ENCODE data around the gene PRR30. TPM values are rescaled to one million over a fixed set of nuclear protein-coding genes. Genes with fewer than 3 reads are reported as not detected.

PRR30 gene
- total RNA-seq, 1 donor from 2014 or later: not detected

DNA sequence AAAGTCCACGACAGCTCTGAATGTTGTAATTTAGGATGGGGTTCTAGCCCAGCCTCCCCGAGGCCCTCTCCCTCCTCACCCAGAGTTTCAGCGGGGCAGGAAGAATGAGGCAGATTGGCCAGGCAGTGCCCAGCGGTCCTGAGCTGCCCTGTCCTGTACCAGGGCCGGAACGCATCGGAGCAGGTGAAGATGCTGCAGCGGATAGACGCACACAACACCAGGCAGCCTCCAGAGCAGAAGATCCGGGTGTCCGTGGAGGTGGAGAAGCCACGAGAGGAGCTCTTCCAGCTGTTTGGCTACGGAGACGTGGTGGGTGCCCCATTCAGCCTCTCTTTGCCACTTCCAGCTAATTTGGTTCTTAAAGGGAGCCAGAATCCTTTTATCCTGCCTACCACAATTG is 41.9 kb downstream of the PRR30 start:
- Mint-ChIP-seq H3K4me1 (peaks cover 11% of the 10 kb centered on the region), H3K9me3 (no peaks in the 10 kb centered on the region), H3K36me3 (ENCODE audit: low read depth) (no peaks in the 10 kb centered on the region), H3K27ac (ENCODE audit: unreplicated experiment) (no peak overlapping the region), H3K27me3 (ENCODE audit: low read depth) (no peaks in the 10 kb centered on the region), H3K4me3 (no peak overlapping the region)
- TF ChIP-seq, protein P1, sequence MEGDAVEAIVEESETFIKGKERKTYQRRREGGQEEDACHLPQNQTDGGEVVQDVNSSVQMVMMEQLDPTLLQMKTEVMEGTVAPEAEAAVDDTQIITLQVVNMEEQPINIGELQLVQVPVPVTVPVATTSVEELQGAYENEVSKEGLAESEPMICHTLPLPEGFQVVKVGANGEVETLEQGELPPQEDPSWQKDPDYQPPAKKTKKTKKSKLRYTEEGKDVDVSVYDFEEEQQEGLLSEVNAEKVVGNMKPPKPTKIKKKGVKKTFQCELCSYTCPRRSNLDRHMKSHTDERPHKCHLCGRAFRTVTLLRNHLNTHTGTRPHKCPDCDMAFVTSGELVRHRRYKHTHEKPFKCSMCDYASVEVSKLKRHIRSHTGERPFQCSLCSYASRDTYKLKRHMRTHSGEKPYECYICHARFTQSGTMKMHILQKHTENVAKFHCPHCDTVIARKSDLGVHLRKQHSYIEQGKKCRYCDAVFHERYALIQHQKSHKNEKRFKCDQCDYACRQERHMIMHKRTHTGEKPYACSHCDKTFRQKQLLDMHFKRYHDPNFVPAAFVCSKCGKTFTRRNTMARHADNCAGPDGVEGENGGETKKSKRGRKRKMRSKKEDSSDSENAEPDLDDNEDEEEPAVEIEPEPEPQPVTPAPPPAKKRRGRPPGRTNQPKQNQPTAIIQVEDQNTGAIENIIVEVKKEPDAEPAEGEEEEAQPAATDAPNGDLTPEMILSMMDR (conservative IDR thresholded peaks at IDR 0.05): no peak
- no peak for DNase-seq (ENCODE audit: low read depth, low spot score)

DNA sequence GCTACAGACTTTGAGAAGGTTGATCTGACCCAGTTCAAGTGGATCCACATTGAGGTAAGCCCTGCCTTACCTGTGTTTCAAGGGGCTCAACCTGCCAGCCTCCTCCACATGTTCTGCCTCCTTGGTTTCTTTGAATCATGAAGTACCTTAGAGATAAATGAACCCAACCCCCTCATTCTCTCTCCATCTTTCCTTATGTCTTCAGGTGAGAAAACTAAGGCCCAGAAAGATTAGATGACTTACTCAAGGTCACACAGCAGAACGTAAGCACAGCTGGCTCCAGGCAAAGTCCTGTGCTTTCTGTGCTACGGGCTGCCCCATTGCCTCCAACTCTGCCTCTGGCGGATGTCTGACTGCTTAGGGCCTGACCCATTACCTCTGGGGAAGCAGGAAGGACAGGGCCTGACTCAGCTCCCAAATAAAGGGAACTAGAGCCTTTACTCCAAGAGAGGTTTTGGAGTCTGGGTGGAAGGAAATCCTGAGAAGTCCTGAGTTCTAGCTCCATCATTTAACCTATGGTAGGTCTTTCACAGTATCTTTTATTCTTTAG is 42.4 kb downstream of the PRR30 start:
- no peaks in the 10 kb centered on the region for H3K36me3 Mint-ChIP-seq (ENCODE audit: low read depth)
- no peak overlapping the region for H3K4me3 Mint-ChIP-seq
- H3K9me3 Mint-ChIP-seq: no peaks in the 10 kb centered on the region
- H3K27ac Mint-ChIP-seq (ENCODE audit: unreplicated experiment): no peak overlapping the region
- DNase-seq (ENCODE audit: low read depth, low spot score): no peak
- H3K4me1 Mint-ChIP-seq: peaks cover 11% of the 10 kb centered on the region
- TF ChIP-seq, protein P1 (conservative IDR thresholded peaks at IDR 0.05): no peak
- no peaks in the 10 kb centered on the region for H3K27me3 Mint-ChIP-seq (ENCODE audit: low read depth)

DNA sequence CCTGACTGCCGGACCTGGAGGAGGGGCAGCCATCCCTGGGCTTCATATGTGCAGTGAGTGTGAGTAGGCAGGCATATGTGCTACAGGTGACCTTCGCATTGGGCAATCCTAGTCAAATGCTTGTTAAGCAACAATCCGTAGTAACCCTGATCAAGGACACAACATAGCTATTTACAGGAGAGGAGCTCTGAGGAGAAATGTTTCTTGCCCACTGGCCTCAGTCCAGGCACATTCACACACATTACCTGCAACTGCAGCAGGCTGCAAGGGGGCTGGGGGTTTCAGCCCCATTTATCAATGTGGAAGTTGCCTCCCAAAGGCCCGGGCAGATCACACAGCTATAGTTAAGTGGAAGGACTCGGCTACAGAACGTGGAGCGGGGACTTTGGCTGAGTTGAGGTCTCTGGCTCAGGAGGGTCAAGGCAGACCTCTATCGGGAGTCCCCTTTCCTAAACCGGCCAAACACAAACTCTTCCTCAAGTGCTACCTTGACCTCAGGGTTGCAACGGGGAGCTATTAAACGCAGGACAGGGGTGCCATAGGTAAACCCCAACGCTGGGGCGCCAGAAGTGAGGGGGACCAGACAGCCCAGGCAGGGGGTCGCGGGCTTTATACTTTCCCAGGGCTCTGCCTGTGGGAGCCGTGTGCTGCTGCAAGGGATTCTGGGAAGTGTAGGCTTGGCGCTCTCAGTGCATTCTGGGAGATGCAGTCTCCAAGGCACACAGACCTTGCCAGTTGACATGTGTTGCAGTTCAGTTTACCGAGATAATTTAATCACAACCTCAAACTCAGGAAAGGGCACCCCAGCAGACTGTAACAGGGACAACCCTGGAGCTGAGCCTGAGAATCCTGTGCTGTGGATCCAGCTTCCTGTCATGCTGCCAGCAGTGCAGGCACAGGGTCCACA is 43.2 kb downstream of the PRR30 start:
- peak; percentile 59 for DNase-seq (ENCODE audit: low read depth, low spot score)
- H3K36me3 Mint-ChIP-seq (ENCODE audit: low read depth): no peaks in the 10 kb centered on the region
- H3K27me3 Mint-ChIP-seq (ENCODE audit: low read depth): no peaks in the 10 kb centered on the region
- peak overlapping the region; percentile 83 for H3K27ac Mint-ChIP-seq (ENCODE audit: unreplicated experiment)
- TF ChIP-seq, protein P1 (conservative IDR thresholded peaks at IDR 0.05): no peak
- peak overlapping the region; percentile 80 for H3K4me3 Mint-ChIP-seq
- no peaks in the 10 kb centered on the region for H3K9me3 Mint-ChIP-seq
- H3K4me1 Mint-ChIP-seq: peaks cover 11% of the 10 kb centered on the region

DNA sequence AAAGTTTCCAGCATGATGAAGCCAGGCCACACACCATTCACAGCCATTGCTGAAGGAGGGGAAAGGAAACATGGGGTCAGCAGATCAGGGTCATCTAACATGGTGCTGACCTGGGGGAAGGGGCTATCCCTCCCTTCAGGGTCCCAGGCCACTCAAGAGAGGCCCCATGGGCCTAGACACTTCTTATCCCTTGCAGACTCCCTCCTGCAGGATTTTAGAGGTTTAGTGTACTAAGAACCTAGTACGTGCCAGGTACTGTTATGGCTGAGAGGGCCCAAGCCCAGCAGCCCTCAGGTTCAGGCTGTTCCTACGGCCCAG is 43.8 kb downstream of the PRR30 start:
- Mint-ChIP-seq H3K27ac (ENCODE audit: unreplicated experiment) (no peak overlapping the region), H3K9me3 (no peaks in the 10 kb centered on the region), H3K4me3 (no peak overlapping the region), H3K27me3 (ENCODE audit: low read depth) (no peaks in the 10 kb centered on the region), H3K4me1 (peaks cover 11% of the 10 kb centered on the region), H3K36me3 (ENCODE audit: low read depth) (no peaks in the 10 kb centered on the region)
- DNase-seq (ENCODE audit: low read depth, low spot score): no peak
- TF ChIP-seq, protein P1 (conservative IDR thresholded peaks at IDR 0.05): no peak

DNA sequence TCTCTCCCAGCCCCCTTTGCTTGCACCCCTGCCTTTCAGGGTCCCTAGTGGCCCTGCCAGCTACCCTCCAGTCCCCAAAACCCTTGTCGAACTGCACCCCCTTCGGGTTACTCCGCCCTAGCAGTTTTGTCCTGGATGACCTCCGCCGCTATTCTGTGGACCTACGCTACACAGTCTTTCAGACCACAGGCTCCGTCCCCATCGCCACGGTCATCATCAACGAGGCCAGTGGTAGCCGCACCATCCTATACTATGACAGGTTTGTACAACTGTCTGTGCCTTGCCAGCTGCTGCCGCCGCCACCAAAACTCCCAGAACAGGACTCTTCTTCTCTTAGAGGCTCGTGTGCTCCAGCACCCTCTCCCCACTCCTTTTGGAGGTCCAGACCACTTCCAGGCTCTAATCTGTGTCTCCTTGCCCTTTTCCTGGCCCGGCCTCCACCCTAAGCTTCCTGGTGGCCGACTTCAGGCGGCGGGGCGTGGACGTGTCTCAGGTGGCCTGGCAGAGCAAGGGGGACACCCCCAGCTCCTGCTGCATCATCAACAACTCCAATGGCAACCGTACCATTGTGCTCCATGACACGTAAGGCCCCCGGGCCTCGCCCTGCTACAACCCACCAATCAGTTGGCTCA is 44.7 kb downstream of the PRR30 start:
- no peak for DNase-seq (ENCODE audit: low read depth, low spot score)
- Mint-ChIP-seq H3K27me3 (ENCODE audit: low read depth) (no peaks in the 10 kb centered on the region), H3K27ac (ENCODE audit: unreplicated experiment) (no peak overlapping the region), H3K4me3 (no peak overlapping the region), H3K9me3 (no peaks in the 10 kb centered on the region), H3K4me1 (peaks cover 11% of the 10 kb centered on the region), H3K36me3 (ENCODE audit: low read depth) (no peaks in the 10 kb centered on the region)
- TF ChIP-seq, protein P1 (conservative IDR thresholded peaks at IDR 0.05): no peak
